ENCODE measurements around the gene ALK. TPM values are rescaled to one million over a fixed set of nuclear protein-coding genes. Genes with fewer than 3 reads are reported as not detected.
"Not testable (repeated sequence)": the region's sequence is repeated elsewhere in the genome, so short reads cannot be mapped to it uniquely, and the experiment has no call there.

ALK gene
- polyA plus RNA-seq, 1 donor from 2014 or later: not detected

GRCh38 chr2:29837925-29838324 is 83.5 kb downstream of the ALK start:
- Mint-ChIP-seq H3K4me1 (no peaks in the 10 kb centered on the region), H3K36me3 (no peaks in the 10 kb centered on the region), H3K27me3 (peaks cover 4% of the 10 kb centered on the region), H3K9me3 (peaks cover 1 to 13% (median 8%) of the 10 kb centered on the region in 3 donors), H3K4me3 (no peak overlapping the region), H3K27ac (no peak overlapping the region)

GRCh38 chr2:29834624-29835023 is 86.8 kb downstream of the ALK start:
- no peak overlapping the region for H3K27ac Mint-ChIP-seq

GRCh38 chr2:29834036-29834540 is 87.3 kb downstream of the ALK start:
- peaks cover 1% of the 10 kb centered on the region for H3K27me3 Mint-ChIP-seq

More at GRCh38 chr2:29834624-29835023, 86.8 kb downstream of the ALK start:
- H3K4me3 Mint-ChIP-seq: no peak overlapping the region
- peaks cover 1 to 13% (median 10%) of the 10 kb centered on the region in 3 donors for H3K9me3 Mint-ChIP-seq
- H3K36me3 Mint-ChIP-seq: no peaks in the 10 kb centered on the region
- H3K27me3 Mint-ChIP-seq: peaks cover 3% of the 10 kb centered on the region
- H3K4me1 Mint-ChIP-seq: no peaks in the 10 kb centered on the region

GRCh38 chr2:29831560-29831959 is 89.8 kb downstream of the ALK start:
- no peak overlapping the region for H3K4me3 Mint-ChIP-seq
- no peak overlapping the region for H3K27ac Mint-ChIP-seq
- H3K36me3 Mint-ChIP-seq: no peaks in the 10 kb centered on the region

More at GRCh38 chr2:29834036-29834540, 87.3 kb downstream of the ALK start:
- H3K36me3 Mint-ChIP-seq: no peaks in the 10 kb centered on the region
- H3K4me1 Mint-ChIP-seq: no peaks in the 10 kb centered on the region
- H3K9me3 Mint-ChIP-seq: peaks cover 1 to 13% (median 10%) of the 10 kb centered on the region in 3 donors
- H3K4me3 Mint-ChIP-seq: no peak overlapping the region
- no peak overlapping the region for H3K27ac Mint-ChIP-seq

GRCh38 chr2:29829841-29830240 is 91.5 kb downstream of the ALK start:
- H3K27me3 Mint-ChIP-seq: peaks cover 8% of the 10 kb centered on the region
- H3K27ac Mint-ChIP-seq: no peak overlapping the region
- no peaks in the 10 kb centered on the region for H3K36me3 Mint-ChIP-seq
- no peak overlapping the region for H3K4me3 Mint-ChIP-seq
- H3K4me1 Mint-ChIP-seq: no peaks in the 10 kb centered on the region
- peaks cover 0 to 7% (median 0%) of the 10 kb centered on the region in 3 donors for H3K9me3 Mint-ChIP-seq

More at GRCh38 chr2:29831560-29831959, 89.8 kb downstream of the ALK start:
- Mint-ChIP-seq H3K4me1 (no peaks in the 10 kb centered on the region), H3K27me3 (peaks cover 7% of the 10 kb centered on the region), H3K9me3 (peaks cover 0 to 7% (median 5%) of the 10 kb centered on the region in 3 donors)

- not testable (repeated sequence) for H3K4me3 Mint-ChIP-seq, H3K36me3 Mint-ChIP-seq
Observed at GRCh38 chr2:29824145-29824544, 97.2 kb downstream of the ALK start.

GRCh38 chr2:29821591-29821990 is 99.8 kb downstream of the ALK start:
- Mint-ChIP-seq H3K27me3 (peaks cover 8% of the 10 kb centered on the region), H3K36me3 (peaks cover 2% of the 10 kb centered on the region), H3K27ac (no peak overlapping the region), H3K9me3 (peaks cover 0 to 3% (median 0%) of the 10 kb centered on the region in 3 donors), H3K4me3 (no peak overlapping the region), H3K4me1 (no peaks in the 10 kb centered on the region)

More at GRCh38 chr2:29824145-29824544, 97.2 kb downstream of the ALK start:
- not testable (repeated sequence) for H3K4me1 Mint-ChIP-seq, H3K9me3 Mint-ChIP-seq, H3K27ac Mint-ChIP-seq
- peaks cover 14% of the 10 kb centered on the region for H3K27me3 Mint-ChIP-seq

GRCh38 chr2:29819570-29819969 is 101.8 kb downstream of the ALK start:
- Mint-ChIP-seq H3K27ac (no peak overlapping the region), H3K36me3 (peaks cover 2% of the 10 kb centered on the region), H3K27me3 (peaks cover 12% of the 10 kb centered on the region), H3K4me3 (no peak overlapping the region), H3K4me1 (no peaks in the 10 kb centered on the region), H3K9me3 (peaks cover 0 to 2% (median 0%) of the 10 kb centered on the region in 3 donors)

GRCh38 chr2:29817801-29818680 is 103.3 kb downstream of the ALK start:
- Mint-ChIP-seq H3K4me3 (no peak overlapping the region), H3K9me3 (no peaks in the 10 kb centered on the region), H3K27ac (no peak overlapping the region), H3K36me3 (no peaks in the 10 kb centered on the region), H3K27me3 (peaks cover 12% of the 10 kb centered on the region), H3K4me1 (no peaks in the 10 kb centered on the region)

GRCh38 chr2:29817299-29817698 is 104.1 kb downstream of the ALK start:
- H3K27me3 Mint-ChIP-seq: peaks cover 12% of the 10 kb centered on the region
- peaks cover under 1% of the 10 kb centered on the region for H3K36me3 Mint-ChIP-seq
- H3K4me3 Mint-ChIP-seq: no peak overlapping the region
- H3K27ac Mint-ChIP-seq: no peak overlapping the region
- H3K4me1 Mint-ChIP-seq: no peaks in the 10 kb centered on the region
- H3K9me3 Mint-ChIP-seq: no peaks in the 10 kb centered on the region

- H3K36me3 Mint-ChIP-seq: peaks cover 2% of the 10 kb centered on the region
- H3K9me3 Mint-ChIP-seq: no peaks in the 10 kb centered on the region
Observed at GRCh38 chr2:29816651-29817050, 104.7 kb downstream of the ALK start.

GRCh38 chr2:29811378-29811777 is 110.0 kb downstream of the ALK start:
- H3K4me1 Mint-ChIP-seq: no peaks in the 10 kb centered on the region
- no peak overlapping the region for H3K4me3 Mint-ChIP-seq
- H3K9me3 Mint-ChIP-seq: no peaks in the 10 kb centered on the region
- peaks cover 2% of the 10 kb centered on the region for H3K36me3 Mint-ChIP-seq
- peaks cover 7% of the 10 kb centered on the region for H3K27me3 Mint-ChIP-seq
- no peak overlapping the region for H3K27ac Mint-ChIP-seq

More at GRCh38 chr2:29816651-29817050, 104.7 kb downstream of the ALK start:
- H3K27me3 Mint-ChIP-seq: peaks cover 8% of the 10 kb centered on the region
- H3K4me3 Mint-ChIP-seq: no peak overlapping the region
- no peaks in the 10 kb centered on the region for H3K4me1 Mint-ChIP-seq
- H3K27ac Mint-ChIP-seq: no peak overlapping the region

GRCh38 chr2:29810956-29811355 is 110.4 kb downstream of the ALK start:
- no peaks in the 10 kb centered on the region for H3K4me1 Mint-ChIP-seq
- peaks cover 6% of the 10 kb centered on the region for H3K27me3 Mint-ChIP-seq
- peaks cover 2% of the 10 kb centered on the region for H3K36me3 Mint-ChIP-seq
- H3K27ac Mint-ChIP-seq: no peak overlapping the region
- no peak overlapping the region for H3K4me3 Mint-ChIP-seq
- H3K9me3 Mint-ChIP-seq: no peaks in the 10 kb centered on the region

- Mint-ChIP-seq H3K36me3 (peaks cover 2% of the 10 kb centered on the region), H3K9me3 (peaks cover 0 to 2% (median 0%) of the 10 kb centered on the region in 3 donors), H3K27me3 (peaks cover 4% of the 10 kb centered on the region), H3K4me3 (no peak overlapping the region), H3K4me1 (no peaks in the 10 kb centered on the region), H3K27ac (no peak overlapping the region)
Observed at GRCh38 chr2:29808321-29808720, 113.1 kb downstream of the ALK start.

GRCh38 chr2:29807082-29807481 is 114.3 kb downstream of the ALK start:
- no peaks in the 10 kb centered on the region for H3K36me3 Mint-ChIP-seq
- H3K4me1 Mint-ChIP-seq: no peaks in the 10 kb centered on the region
- no peak overlapping the region for H3K4me3 Mint-ChIP-seq
- peaks cover 0 to 2% (median 0%) of the 10 kb centered on the region in 3 donors for H3K9me3 Mint-ChIP-seq
- H3K27me3 Mint-ChIP-seq: peaks cover 4% of the 10 kb centered on the region
- H3K27ac Mint-ChIP-seq: no peak overlapping the region
